HL-60 (cell line): ENCODE results near the gene RNGTT.

ENCODE experiments used
- DNase-seq, 2 experiments: peaks; one replicate each; pipeline ENCODE4 v3.0.0-alpha.2; 2010 to 2020; ENCODE audit warnings: low read depth in 1 of 2, low spot score in 1 of 2
- H3K27ac ChIP-seq: fragments of 250-450 bp; sonication (Bioruptor Pico); replicated peaks from 2 replicates; pipeline ENCODE4 v1.5.1; 2020; ENCODE audit warnings: mild to moderate bottlenecking, moderate library complexity
- H3K27me3 ChIP-seq: fragments of 250-450 bp; sonication (Bioruptor Pico); 2 replicates; pipeline ENCODE4 v1.5.1; 2021; ENCODE audit warnings: mild to moderate bottlenecking, moderate library complexity; ENCODE audit not compliant: insufficient read depth, poor library complexity, severe bottlenecking
- H3K4me3 ChIP-seq: replicated peaks from 2 replicates; pipeline ENCODE4 v1.5.1; 2011; ENCODE audit warnings: mild to moderate bottlenecking, control low read depth, low read length; ENCODE audit not compliant: insufficient read depth
- CTCF ChIP-seq: IDR thresholded peaks from one replicate; pipeline ENCODE4 v1.5.1; 2011; ENCODE audit warnings: low read length, control low read depth, inconsistent platforms; ENCODE audit not compliant: insufficient read depth
- GABPA ChIP-seq: IDR thresholded peaks from 2 replicates; pipeline ENCODE4 v1.6.1; 2012; ENCODE audit warnings: low read depth
- POLR2AphosphoS5 ChIP-seq: IDR thresholded peaks from 2 replicates; pipeline ENCODE4 v1.6.1; 2012; ENCODE audit warnings: low read depth
- REST ChIP-seq: IDR thresholded peaks from 2 replicates; pipeline ENCODE4 v1.6.1; 2012; ENCODE audit warnings: low read depth; ENCODE audit not compliant: insufficient replicate concordance
- SPI1 ChIP-seq: IDR thresholded peaks from 2 replicates; pipeline ENCODE4 v1.6.1; 2012; ENCODE audit warnings: low read depth, mild to moderate bottlenecking, borderline replicate concordance

RNGTT gene

GRCh38 chr6:88890860-88891845, 72.3 kb downstream of the RNGTT start:
- DNase-seq = no peak
- H3K27ac ChIP-seq = no peak overlapping the region
- no peak for TF ChIP-seq POLR2AphosphoS5
- TF ChIP-seq REST = no peak
- TF ChIP-seq CTCF = no peak
- TF ChIP-seq SPI1 = no peak
- TF ChIP-seq GABPA = no peak
- no peak overlapping the region for H3K4me3 ChIP-seq
- H3K27me3 ChIP-seq = no peaks in the 10 kb centered on the region

- DNase-seq = no peak
Observed at GRCh38 chr6:88890394-88890793, 73.0 kb downstream of the RNGTT start.

More at GRCh38 chr6:88890394-88890793, 73.0 kb downstream of the RNGTT start:
- Histone ChIP-seq H3K27ac (no peak overlapping the region), H3K4me3 (no peak overlapping the region), H3K27me3 (no peaks in the 10 kb centered on the region)
- TF ChIP-seq POLR2AphosphoS5 = no peak
- TF ChIP-seq REST = no peak
- no peak for TF ChIP-seq SPI1
- no peak for TF ChIP-seq CTCF
- TF ChIP-seq GABPA = no peak
